ENCODE results near the gene MST1. TPM values are rescaled to one million over a fixed set of nuclear protein-coding genes. Genes with fewer than 3 reads are reported as not detected.

Gene MST1
- total RNA-seq, 1 donor from 2014 or later, result 23.7 TPM

DNA sequence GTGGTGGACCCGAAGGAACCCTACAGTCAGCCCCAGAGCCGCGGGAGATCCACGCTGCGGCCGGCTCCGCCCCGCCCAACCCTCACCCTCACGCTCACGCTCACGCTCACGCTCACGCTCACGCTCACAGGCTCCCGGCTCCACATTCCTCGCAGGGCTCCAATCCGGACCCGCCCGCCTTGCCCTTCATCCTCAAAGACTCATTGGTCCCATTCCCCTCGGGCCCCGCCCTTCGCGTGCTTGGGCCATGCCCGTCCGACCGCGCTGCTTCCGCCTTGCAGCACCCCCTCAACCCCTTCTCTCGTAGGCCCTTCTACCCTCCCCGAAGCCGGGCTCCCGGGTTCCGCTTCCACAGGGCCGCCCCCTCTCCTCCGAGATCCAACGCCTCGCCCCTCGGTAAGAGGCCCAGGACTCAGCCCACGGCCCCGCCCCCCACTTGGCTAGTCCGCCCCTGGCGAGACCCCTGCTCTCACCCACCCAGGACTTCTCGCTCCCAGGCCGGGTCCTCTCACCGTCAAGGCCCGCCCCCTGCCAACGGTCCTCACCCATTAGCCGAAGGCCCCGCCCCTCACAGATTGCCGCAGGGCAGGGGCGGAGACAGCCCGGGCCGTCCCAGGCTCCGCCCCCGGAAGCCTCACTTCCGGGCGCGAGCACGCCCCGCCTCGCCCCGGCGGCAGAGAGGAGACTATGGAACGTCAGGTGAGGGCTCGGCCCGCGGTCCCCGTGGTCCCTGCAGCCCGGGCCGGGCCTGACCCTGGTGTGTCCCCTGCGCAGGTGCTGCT, 15.4 kb downstream of the MST1 start, which contains the start of gene APEH:
Gene APEH, plus strand, starts transcription at position 637 of the 782 bp plus-strand sequence. Its CDS starts 51 bp downstream, at position 688.
- H3K27ac ChIP-seq, result peak within 1 kb of the TSS; percentile 93
- TF ChIP-seq, protein P1, sequence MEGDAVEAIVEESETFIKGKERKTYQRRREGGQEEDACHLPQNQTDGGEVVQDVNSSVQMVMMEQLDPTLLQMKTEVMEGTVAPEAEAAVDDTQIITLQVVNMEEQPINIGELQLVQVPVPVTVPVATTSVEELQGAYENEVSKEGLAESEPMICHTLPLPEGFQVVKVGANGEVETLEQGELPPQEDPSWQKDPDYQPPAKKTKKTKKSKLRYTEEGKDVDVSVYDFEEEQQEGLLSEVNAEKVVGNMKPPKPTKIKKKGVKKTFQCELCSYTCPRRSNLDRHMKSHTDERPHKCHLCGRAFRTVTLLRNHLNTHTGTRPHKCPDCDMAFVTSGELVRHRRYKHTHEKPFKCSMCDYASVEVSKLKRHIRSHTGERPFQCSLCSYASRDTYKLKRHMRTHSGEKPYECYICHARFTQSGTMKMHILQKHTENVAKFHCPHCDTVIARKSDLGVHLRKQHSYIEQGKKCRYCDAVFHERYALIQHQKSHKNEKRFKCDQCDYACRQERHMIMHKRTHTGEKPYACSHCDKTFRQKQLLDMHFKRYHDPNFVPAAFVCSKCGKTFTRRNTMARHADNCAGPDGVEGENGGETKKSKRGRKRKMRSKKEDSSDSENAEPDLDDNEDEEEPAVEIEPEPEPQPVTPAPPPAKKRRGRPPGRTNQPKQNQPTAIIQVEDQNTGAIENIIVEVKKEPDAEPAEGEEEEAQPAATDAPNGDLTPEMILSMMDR (IDR thresholded peaks at IDR 0.05), result peak; percentile 5

DNA sequence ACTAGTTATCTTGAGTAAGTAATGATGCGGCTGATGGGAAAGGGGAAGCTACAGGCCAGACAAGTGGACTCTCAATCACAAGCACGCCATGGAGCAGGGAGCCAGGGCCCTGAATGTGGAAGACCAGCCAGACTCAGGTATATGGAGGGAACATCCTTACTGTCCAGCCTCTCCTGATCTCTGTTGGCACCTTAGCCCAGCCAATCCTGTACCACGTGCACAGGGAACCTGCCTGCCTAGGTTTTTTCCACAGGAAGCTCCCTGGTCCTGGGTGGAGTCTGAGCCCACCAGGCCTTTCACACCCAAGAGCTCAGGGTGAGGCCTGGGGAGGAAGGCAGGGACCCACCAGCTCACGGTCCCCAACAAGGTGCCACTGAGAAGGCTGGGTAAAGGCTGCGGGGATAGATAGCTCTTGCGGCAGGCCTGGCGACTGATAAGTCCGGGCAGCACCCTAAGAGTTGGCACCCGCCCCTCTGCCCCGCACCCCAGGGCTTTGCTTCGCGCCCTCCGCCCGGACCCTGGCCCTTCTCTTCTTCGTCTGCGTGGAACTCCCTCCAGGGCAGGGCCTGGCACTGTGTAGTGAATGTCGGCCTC, 16.1 kb downstream of the MST1 start:
- H3K27ac ChIP-seq, result peak overlapping the region; percentile 93
- peak overlapping the region; percentile 90 for H3K4me3 ChIP-seq
- TF ChIP-seq, protein P1 (IDR thresholded peaks at IDR 0.05), result no peak
- no peaks in the 10 kb centered on the region for H3K27me3 ChIP-seq
- H3K36me3 ChIP-seq, result peaks cover 23% of the 10 kb centered on the region
- ATAC-seq (no peak), DNase-seq (no peak)
- H3K4me1 ChIP-seq, result peaks cover 12% of the 10 kb centered on the region
- no peaks in the 10 kb centered on the region for H3K9me3 ChIP-seq
- intact Hi-C loops (cut with DNase I), result no loop called here

More for the DNA sequence above, 15.4 kb downstream of the MST1 start, which contains the start of gene APEH:
- H3K4me1 ChIP-seq, result peaks cover 12% of the 10 kb centered on the region
- peak within 1 kb of the TSS; percentile 90 for H3K4me3 ChIP-seq
- peak; percentile 93 for ATAC-seq
- no peaks in the 10 kb centered on the region for H3K9me3 ChIP-seq
- H3K27me3 ChIP-seq, result no peaks in the 10 kb centered on the region
- intact Hi-C loops (cut with DNase I), result no loop called here
- H3K36me3 ChIP-seq, result peaks cover 30% of the 10 kb centered on the region
- peak; percentile 99 for DNase-seq

DNA sequence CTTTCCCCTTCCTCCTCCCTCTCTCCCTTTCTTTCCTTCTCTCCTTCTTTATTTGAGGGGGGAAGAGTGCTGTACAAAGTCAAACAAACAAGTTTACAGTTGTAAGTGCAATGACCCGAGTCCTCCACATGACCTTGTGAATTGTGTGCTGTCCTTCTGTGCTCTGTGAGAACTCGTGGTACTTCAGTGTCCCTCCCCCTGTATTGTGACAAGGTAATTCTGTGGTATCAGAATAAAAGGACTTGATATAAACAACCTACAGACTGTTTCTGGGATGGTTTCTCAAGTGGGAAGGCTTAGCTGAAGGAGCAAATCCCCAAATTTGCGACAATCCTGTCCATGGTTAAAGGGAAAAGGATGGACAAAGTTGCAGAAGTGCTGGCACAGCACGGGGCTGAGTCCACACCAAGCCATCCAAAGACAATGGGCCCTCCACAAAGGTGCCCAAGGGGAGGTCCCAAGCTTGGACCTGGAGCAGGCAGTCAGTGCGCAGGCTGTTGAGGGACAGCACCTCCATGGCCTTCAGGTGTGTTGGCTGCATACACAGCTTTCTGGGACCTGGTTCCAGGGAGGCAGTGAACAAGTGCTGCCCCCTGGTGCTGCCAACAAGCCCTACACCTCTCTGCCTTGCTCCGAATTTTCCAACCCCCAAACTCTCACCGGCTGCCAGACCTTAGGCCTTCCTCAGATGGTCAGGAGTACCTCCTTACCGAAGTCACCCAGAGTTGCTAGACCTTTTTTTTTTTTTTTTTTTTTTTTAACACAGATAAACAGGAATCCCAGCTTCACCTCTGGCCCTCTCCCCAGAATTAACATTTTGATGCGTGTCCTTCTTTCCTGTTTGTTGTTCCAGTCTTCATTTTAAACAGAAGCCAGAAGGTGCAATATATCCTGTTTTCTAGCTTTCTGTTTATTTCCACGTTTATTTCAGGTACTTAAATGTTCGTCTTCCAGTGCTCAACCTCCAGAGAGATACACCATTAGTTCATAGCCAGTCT, 17.7 kb downstream of the MST1 start:
- Histone ChIP-seq H3K27me3 (no peaks in the 10 kb centered on the region), H3K9me3 (no peaks in the 10 kb centered on the region), H3K4me3 (no peak overlapping the region), H3K36me3 (peaks cover 6% of the 10 kb centered on the region), H3K4me1 (peaks cover 12% of the 10 kb centered on the region), H3K27ac (no peak overlapping the region)
- intact Hi-C loops (cut with DNase I), result no loop called here
- ATAC-seq, result peak; percentile 36
- peak; percentile 84 for DNase-seq
- TF ChIP-seq, protein P1 (IDR thresholded peaks at IDR 0.05), result peak; percentile 73

DNA sequence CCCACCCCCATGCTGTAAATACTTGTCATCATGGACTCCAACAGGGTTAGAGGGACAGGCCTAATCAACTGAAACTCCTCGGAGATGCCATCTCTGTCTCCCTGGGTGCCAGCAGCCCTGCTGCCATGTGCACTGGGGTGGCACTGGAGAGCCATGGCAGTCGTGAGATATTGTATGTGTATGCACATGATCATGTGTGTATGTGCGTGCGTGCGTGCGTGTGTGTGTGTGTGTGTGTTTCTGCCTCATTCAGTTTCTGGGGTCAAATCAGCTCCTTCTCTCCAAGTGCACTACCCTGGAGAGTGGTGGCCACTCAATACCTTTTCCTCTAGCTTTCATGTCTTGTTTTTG, 18.4 kb downstream of the MST1 start:
- intact Hi-C loops (cut with DNase I), result no loop called here
- Histone ChIP-seq H3K4me1 (peaks cover 12% of the 10 kb centered on the region), H3K27ac (no peak overlapping the region), H3K4me3 (no peak overlapping the region), H3K27me3 (no peaks in the 10 kb centered on the region), H3K9me3 (no peaks in the 10 kb centered on the region), H3K36me3 (no peaks in the 10 kb centered on the region)
- TF ChIP-seq, protein P1 (IDR thresholded peaks at IDR 0.05), result no peak
- DNase-seq (no peak), ATAC-seq (no peak)

DNA sequence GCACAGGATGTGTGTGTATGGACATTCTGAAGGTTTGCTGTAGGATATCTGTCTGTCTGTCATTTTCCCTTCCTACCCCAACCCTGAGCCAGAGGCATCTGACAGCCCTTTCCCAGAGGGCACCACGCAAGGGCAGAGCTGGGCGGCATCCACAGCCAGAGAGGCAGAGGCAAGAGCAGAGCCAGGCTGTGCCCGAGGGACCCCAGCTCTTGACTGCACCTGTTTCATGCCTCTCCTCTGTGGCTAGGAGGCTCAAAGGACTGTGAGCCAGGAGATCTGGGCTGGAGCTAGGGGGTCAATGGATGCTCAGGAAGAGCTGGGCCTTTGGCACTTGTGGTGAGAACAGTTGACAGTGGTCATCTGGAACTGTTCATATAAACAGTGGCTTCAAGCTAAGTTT, 19.9 kb downstream of the MST1 start:
- H3K9me3 ChIP-seq, result no peaks in the 10 kb centered on the region
- intact Hi-C loops (cut with DNase I), result loop anchor here (10.0 kb wide), 1 partner anchor 115 kb away; the partner anchor contains the start of gene BSN
- H3K27me3 ChIP-seq, result no peaks in the 10 kb centered on the region
- TF ChIP-seq, protein P1 (IDR thresholded peaks at IDR 0.05), result no peak
- DNase-seq, result no peak
- H3K36me3 ChIP-seq, result no peaks in the 10 kb centered on the region
- ATAC-seq, result no peak
- H3K27ac ChIP-seq, result no peak overlapping the region
- peaks cover 5% of the 10 kb centered on the region for H3K4me1 ChIP-seq
- no peak overlapping the region for H3K4me3 ChIP-seq

All from upper lobe of right lung (tissue), 1 donor.